Tibial artery (tissue), 4 donors: Measurements from ENCODE around the gene CAMTA1.

Source experiments
- DNase-seq, 2 donors: peaks; one replicate each; pipeline ENCODE4 v3.0.0-alpha.2; 2019
- H3K27ac ChIP-seq, 2 donors: fragments of 200-600 bp; sonication (generic) in 1 of 2; 1 replicate in 1 of 2; 2 replicates in 1 of 2; pipeline ENCODE4 v1.5.1; 2018 to 2019; ENCODE audit warnings: mild to moderate bottlenecking in 1 of 2
- H3K27me3 ChIP-seq, 2 donors: fragments of 200-600 bp; sonication (generic) in 1 of 2; one replicate each; pipeline versions ENCODE4 v1.5.1 to v1.6.0; 2016 to 2019
- H3K36me3 ChIP-seq, 3 donors: fragments of 200-600 bp; sonication (generic) in 2 of 3; one replicate each; pipeline ENCODE4 v1.5.1; 2016 to 2019; ENCODE audit warnings: mild to moderate bottlenecking in 2 of 3
- H3K4me1 ChIP-seq, 4 donors: fragments of 200-600 bp; sonication (generic) in 2 of 4; 1 replicate in 3 of 4; 2 replicates in 1 of 4; pipeline ENCODE4 v1.5.1; 2016 to 2019
- H3K4me3 ChIP-seq, 2 donors: fragments of 200-600 bp; sonication (generic) in 1 of 2; 1 replicate in 1 of 2; 2 replicates in 1 of 2; pipeline ENCODE4 v1.5.1; 2018 to 2019; ENCODE audit warnings: mild to moderate bottlenecking in 2 of 2
- H3K9me3 ChIP-seq, 3 donors: fragments of 200-600 bp; sonication (generic) in 1 of 3; one replicate each; pipeline ENCODE4 v1.5.1; 2016 to 2019
- intact Hi-C: fragments of 100-400 bp; cut with DNase I; formaldehyde crosslinking; loops from one replicate; pipeline ENCODE4 v1.15.0; 2023; ENCODE audit warnings: low total_unique reads
- TF ChIP-seq, protein P1 (sequence below), 2 experiments: fragments of 200-600 bp in 1 of 2; fragments of 450-650 bp in 1 of 2; IDR thresholded peaks; one replicate each; pipeline ENCODE4 v1.5.1; 2017 to 2019; ENCODE audit warnings: antibody characterized with exemption in 2 of 2, mild to moderate bottlenecking in 1 of 2, moderate library complexity in 1 of 2

CAMTA1 gene

DNA sequence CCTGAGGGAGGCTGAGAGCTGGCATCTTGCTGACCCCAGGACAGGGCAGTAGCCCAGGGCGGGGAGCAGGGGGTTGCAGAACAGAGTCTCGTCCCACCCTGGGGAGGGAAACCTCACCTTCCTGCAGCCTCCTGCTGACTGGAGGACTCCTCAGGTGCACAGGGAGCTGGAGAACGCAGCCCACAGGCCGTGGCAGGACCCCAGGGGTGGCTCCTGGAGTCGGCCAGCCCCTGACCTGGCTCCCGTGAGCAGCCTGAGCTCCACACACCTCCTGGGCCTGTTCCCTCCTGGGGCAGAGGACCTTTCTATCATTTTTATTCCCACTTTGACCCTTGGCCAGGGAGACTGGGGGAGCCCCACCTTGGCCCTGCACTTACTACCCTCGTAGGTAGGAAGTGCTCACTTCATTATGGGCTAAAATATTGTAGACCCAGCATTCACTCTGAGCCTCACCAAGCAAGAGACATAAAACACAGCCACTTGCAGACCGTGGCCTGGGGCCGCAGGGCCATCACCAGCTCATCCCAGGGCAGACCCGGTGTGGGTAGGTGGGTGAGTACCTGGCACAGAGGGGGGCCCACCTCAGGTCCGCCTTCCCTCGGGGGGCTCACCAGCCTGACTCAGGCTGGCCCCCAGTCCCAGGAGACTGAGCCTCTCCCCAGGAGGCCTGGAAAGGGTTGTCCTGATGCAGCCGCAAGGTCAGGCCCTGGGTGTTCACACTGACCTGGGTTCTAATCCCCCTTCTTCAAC lies 698.6 kb downstream of the CAMTA1 start:
- intact Hi-C loops, result no loop called here
- H3K9me3 ChIP-seq, result no peaks in the 10 kb centered on the region
- no peak overlapping the region for H3K4me3 ChIP-seq
- no peaks in the 10 kb centered on the region for H3K36me3 ChIP-seq
- no peaks in the 10 kb centered on the region for H3K27me3 ChIP-seq
- H3K27ac ChIP-seq, result no peak overlapping the region
- peaks cover 0 to 16% (median 5%) of the 10 kb centered on the region in 4 donors for H3K4me1 ChIP-seq
- TF ChIP-seq, protein P1, sequence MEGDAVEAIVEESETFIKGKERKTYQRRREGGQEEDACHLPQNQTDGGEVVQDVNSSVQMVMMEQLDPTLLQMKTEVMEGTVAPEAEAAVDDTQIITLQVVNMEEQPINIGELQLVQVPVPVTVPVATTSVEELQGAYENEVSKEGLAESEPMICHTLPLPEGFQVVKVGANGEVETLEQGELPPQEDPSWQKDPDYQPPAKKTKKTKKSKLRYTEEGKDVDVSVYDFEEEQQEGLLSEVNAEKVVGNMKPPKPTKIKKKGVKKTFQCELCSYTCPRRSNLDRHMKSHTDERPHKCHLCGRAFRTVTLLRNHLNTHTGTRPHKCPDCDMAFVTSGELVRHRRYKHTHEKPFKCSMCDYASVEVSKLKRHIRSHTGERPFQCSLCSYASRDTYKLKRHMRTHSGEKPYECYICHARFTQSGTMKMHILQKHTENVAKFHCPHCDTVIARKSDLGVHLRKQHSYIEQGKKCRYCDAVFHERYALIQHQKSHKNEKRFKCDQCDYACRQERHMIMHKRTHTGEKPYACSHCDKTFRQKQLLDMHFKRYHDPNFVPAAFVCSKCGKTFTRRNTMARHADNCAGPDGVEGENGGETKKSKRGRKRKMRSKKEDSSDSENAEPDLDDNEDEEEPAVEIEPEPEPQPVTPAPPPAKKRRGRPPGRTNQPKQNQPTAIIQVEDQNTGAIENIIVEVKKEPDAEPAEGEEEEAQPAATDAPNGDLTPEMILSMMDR (IDR thresholded peaks at IDR 0.05), result no peak
- DNase-seq, result no peak

DNA sequence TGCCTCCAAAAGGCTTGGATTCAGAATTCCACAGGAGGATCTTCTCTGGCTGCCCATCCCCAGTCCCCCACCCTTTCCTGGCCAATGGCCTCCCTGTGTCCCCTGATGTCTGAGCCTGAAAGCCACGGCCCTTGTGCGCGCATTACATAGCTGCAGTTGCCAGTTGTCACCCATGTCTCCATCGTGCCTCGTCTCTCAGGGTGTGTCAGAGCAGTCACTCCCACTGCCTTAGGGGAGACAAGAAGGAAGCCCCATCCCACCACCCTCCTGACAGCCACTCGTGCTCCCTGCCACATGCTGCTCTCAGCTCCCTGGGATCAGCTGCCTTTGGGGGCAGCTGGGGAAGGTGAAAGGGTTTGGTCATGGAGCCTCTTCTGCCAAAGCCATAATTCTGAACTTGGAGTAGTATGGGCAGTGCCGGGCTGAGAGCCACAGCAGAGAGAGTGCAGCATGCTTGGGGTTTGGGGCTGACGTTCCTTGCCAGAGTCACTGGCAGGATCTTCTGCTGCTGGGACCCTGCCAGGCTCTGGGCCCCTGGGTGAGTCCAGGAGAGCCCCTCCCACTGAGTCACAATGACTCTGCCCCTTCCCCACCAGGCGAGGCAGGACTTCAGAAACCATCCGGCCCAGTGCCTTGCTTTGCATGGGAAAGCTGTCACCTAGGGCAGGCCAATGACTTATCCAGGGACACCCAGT lies 700.0 kb downstream of the CAMTA1 start:
- TF ChIP-seq, protein P1 (IDR thresholded peaks at IDR 0.05), result no peak
- H3K4me3 ChIP-seq, result no peak overlapping the region
- H3K4me1 ChIP-seq, result peaks cover 0 to 16% (median 5%) of the 10 kb centered on the region in 4 donors
- no peak overlapping the region for H3K27ac ChIP-seq
- intact Hi-C loops, result no loop called here
- no peaks in the 10 kb centered on the region for H3K27me3 ChIP-seq
- no peaks in the 10 kb centered on the region for H3K9me3 ChIP-seq
- H3K36me3 ChIP-seq, result no peaks in the 10 kb centered on the region
- no peak for DNase-seq

DNA sequence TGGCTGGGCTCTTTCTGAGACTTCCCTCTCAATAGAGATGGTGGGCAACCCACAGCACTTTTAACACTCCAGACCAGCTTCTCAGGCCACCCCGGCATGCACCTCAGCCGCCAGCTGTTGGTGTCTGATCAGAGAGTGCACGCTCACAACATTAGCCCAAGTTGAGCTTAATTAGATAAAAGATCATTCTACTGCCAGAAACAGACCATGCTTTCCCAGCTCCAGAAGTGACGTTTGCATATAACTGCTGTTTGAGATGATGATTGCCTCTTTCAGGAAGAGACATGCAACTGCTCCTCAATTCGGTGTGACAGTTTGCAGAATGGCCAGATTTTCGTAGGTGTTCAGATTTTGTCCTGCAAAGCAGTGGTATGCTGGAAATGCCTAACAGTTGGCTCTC lies 700.6 kb downstream of the CAMTA1 start:
- H3K27ac ChIP-seq, result no peak overlapping the region
- no peak for DNase-seq
- no peak overlapping the region for H3K4me3 ChIP-seq
- no peaks in the 10 kb centered on the region for H3K36me3 ChIP-seq
- H3K9me3 ChIP-seq, result no peaks in the 10 kb centered on the region
- intact Hi-C loops, result no loop called here
- H3K4me1 ChIP-seq, result peaks cover 0 to 16% (median 5%) of the 10 kb centered on the region in 4 donors
- H3K27me3 ChIP-seq, result peaks cover 0 to under 1% of the 10 kb centered on the region in 2 donors
- TF ChIP-seq, protein P1 (IDR thresholded peaks at IDR 0.05), result no peak

DNA sequence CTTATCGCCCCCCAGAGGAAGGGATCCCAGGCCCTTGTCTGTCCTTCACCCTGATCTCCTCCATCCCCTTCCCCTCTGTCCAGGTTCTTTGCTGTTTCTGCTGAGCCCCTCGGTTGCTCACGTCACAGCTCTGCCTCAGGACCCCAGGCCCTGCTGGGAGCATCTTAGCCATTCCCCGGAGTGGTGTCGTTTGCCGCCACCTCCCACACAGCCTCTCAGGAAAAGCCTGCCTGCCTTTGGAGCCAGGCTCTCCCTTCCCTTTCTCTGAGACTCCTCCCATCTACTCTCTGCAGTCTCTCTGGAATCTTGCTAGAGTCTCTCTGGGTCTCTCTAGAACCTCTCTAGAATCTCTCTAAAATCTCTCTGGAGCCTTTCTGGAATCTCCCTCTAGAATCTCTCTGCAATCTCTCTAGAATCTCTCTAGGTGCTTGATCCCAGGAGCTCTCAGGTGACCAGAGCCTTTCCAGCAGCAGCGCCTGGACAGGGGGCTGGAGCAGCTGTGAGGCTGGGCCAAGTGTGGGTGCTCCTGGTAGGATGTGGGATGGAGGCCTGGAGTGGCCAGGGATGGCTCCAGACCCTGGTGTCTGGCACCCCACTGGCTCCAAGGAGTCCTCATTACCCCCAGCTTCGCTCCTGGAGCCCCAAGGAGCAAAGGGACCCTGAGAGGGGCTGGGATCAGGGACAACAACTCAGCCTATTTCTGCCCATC lies 702.7 kb downstream of the CAMTA1 start:
- no peak overlapping the region for H3K27ac ChIP-seq
- TF ChIP-seq, protein P1 (IDR thresholded peaks at IDR 0.05), result no peak
- H3K4me1 ChIP-seq, result peaks cover 0 to 6% (median 3%) of the 10 kb centered on the region in 4 donors
- H3K9me3 ChIP-seq, result no peaks in the 10 kb centered on the region
- H3K36me3 ChIP-seq, result no peaks in the 10 kb centered on the region
- H3K4me3 ChIP-seq, result no peak overlapping the region
- no peak for DNase-seq
- H3K27me3 ChIP-seq, result peaks cover 0 to 9% of the 10 kb centered on the region in 2 donors
- intact Hi-C loops, result no loop called here

DNA sequence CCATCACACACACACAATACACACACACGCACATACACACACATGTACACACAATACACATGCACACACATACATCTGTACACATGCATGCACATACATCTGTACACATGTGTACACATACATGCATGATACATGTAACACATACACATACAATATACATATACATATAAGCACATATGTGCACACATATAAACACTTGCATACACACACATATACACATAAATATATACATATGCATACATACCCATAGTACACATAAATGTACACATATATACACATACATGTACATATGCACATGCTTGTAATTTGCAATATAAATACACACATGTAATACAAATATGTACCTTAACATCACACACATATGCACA lies 703.2 kb downstream of the CAMTA1 start:
- intact Hi-C loops, result no loop called here

More for the DNA sequence above, 703.2 kb downstream of the CAMTA1 start:
- Histone ChIP-seq H3K27me3 (peaks cover 0 to 10% of the 10 kb centered on the region in 2 donors), H3K27ac (no peak overlapping the region), H3K9me3 (no peaks in the 10 kb centered on the region), H3K36me3 (no peaks in the 10 kb centered on the region), H3K4me3 (no peak overlapping the region), H3K4me1 (peaks cover 0 to 4% (median under 1%) of the 10 kb centered on the region in 4 donors)
- DNase-seq, result no peak
- TF ChIP-seq, protein P1 (IDR thresholded peaks at IDR 0.05), result no peak
